GM18508 (cell line): ENCODE data around the gene ABHD13.
"Not testable (repeated sequence)": the region's sequence is repeated elsewhere in the genome, so short reads cannot be mapped to it uniquely, and the experiment has no call there.

Experiments used
- ATAC-seq: cut with Tn5 transposase; IDR thresholded peaks from one replicate; pipeline ENCODE4 v1.9.1; 2021; ENCODE audit warnings: moderate number of reproducible peaks; ENCODE audit not compliant: insufficient read depth, unreplicated experiment

ABHD13 gene

DNA sequence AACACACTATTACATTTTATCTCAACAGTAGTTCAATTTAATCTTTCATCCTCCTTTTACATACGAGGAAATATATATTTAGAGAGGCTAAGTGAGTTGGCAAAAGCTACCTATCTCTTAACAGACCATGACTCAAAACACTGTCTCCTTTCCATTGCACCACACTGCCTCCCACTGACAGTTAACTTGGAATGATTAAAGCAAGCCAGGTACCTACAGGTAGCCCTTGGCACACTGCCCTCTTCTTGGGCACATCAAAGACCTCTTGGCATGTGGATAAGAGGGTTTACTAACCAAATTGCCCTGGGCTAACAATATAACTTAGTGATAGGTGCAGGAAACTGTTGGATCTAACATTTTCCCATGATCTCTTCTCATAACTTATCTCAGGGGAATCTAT lies 1.8 kb downstream of the ABHD13 start:
- ATAC-seq: no peak

DNA sequence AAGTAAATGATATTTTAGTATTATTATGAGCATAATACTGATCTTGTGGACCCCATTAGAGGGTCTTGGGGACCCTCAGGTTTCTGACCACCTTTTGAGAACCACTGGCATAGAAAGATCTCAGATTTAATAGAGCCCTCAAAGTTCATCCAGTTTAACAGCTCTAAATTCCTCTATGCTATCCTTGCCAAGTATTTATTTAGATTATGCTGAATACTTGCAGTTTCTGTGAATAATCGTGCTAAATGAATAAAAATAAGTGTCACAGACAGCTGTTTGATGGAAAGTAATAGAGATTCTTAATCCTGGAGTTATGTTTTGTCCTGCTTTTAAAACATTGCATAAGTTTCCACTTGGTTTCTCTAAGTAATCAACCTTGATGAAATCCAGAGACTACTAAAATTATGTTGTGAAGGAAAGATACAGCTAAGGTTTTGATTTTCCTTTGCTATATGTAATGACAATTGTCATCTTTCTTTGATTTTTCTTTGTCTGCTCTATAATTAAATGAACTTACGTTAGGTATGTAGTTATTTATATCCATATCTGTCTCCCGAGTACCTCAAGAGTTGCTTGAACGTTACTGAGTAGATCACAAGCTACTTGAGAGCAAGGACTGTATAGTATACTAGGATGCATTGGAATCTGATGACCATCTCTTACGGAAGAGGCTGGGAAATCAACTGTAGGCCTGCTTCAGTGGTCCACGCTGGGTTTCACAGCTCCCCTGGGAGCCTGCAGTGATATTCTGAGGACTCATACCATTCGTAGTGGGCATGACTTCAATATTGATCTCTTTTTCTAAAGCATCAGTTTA lies 5.7 kb downstream of the ABHD13 start:
- no peak for ATAC-seq

DNA sequence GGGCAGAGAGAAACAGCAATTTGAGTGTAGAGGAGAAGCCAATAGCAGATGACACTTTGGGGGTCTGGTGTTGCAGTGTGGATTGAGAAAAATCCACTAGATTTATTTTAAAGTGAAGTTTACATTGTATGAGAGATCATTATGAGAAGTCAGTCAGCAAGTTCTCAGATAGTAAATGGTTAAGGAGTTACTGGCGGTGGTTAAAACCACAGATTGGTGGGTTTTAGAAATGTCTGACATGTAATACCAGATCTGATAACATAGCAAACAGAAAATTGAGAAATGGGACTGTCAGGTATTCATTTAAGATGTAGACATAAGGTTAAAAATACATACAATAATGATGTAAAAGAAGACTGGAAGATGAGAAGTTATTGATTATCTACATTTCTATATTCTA lies 7.2 kb downstream of the ABHD13 start:
- peak; percentile 69 for ATAC-seq

DNA sequence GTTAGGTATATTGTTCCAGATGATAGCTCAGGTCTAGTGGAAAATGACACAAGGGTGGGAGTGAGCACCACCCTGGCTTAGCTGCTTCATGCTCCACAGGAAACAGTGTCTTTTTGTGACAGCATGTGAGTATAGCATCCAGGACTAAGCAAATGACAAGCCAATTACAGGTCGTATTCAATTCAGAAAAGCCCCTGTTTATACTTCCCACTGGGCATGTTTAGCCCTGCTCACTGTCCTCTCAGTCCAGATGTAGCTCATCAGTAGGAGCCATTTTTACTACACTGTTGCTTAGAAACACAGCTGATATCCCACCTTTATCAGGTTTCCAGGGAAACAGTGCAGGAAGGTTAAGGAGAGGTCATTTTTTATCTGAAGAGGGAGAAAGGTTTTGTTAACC lies 8.0 kb downstream of the ABHD13 start:
- peak; percentile 25 for ATAC-seq

DNA sequence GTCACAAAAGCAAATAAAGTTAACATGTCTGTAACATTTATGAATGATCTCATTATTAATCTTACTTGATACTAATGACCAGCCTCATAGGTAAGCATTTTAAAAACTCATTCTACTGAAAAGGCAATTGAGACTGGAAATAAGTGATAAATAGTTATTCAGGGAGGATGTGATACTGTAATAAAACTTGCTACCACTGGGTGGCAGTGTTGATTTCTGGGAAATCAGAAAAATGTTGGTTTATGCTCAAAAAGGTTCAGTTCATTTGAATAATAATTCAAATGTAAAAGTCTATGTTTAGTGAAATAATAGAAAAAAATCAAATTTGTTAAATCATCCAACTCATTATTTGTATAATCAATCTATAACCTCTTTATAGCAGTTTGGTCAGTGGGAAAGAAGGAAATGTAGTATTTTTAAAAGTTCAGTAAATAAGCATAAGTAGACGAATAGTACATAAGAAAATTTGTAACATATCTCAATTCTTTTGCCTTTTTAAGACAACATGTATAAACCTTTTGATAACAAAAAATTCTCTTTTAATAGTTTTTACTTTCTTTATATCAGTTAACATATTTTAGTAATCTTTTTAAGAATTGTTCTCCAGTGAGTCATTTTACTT lies 9.6 kb downstream of the ABHD13 start:
- ATAC-seq: no peak

DNA sequence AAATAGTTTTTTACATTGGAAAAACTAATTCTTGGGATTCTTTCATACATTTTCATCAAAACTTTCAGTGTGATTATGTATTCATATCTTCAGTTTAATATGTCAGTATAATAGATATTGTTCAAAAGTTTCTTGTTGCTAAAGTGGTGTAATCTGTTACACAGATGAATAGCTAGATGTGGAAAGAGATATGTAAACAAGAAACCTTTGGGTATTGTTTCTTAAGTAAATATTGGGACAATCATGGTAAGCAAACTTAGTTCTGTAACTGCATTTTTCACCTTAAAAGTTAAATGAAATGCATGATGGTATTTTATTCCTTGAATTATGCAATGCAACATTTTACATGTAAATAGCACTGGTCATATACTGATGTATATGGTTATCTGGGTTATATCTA lies 12.2 kb downstream of the ABHD13 start:
- ATAC-seq: no peak

DNA sequence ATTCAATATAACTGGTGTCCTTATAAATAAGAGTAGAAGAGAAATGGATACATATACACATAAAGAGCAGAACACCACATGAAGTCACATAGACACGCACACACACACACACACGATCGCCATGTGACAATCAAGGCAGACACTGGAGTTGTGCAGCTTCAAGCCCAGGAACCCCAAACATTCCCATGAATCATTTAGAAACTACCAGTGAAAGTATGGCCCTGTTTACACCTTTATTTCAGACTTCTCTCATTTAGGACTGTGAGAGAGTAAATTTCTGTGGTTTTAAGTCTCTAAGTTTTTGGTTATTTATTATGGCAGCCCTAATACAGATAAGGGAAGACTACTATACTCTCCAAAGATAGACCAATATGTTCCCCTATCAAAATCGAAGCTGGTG lies 31.0 kb downstream of the ABHD13 start:
- peak; percentile 84 for ATAC-seq

DNA sequence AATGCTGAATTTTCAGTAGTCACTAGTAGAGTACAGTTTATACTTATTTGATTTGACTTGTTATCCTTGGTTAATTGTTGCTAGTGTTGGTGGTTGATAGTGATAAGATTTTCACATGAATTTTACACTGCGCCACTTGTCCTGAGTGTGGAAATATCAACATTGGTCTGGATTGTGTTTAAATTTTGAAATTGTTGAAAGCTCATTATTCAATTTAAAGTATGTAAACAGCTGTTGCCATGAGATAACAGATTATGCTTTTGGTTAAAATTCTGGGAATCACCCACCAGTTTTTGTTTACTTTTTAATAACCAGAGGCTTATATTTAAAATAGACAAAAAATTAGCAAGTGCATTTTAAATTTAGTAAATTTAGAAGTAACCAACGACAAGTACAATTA lies 39.1 kb downstream of the ABHD13 start:
- ATAC-seq: no peak

DNA sequence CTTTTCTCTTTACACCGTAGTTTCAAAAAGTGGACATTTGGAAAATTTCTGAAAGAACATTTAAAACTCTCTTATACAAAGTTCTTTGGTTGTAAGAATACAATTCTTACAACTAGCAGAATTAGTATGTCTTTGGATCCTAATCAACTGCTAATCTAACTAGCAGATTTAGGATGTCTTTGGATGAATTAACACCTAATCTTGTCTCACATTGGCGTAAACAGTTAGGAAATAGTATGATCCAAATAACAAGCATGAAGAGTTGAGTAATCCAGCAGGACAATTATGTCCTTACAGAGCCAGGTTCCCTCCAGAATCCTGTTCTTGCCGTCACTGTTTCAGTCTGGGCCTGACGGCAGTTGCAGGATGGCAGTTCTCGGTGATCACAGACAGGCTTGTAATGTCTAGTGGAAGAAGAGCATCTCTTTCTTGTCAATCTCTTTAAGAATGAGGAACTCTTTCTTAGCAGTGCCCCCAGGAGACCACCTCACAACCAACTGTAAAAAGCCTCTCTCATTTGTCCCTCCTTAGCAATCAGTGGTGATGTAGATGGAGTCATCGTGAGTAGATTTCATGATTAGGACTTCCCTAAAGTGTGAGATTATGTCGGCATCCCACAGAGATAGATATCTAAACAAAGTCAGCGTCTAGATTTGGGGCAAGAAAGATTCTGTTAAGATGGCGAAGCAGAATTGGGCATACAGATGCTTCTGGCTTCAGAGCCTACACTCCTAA lies 45.6 kb downstream of the ABHD13 start:
- no peak for ATAC-seq

DNA sequence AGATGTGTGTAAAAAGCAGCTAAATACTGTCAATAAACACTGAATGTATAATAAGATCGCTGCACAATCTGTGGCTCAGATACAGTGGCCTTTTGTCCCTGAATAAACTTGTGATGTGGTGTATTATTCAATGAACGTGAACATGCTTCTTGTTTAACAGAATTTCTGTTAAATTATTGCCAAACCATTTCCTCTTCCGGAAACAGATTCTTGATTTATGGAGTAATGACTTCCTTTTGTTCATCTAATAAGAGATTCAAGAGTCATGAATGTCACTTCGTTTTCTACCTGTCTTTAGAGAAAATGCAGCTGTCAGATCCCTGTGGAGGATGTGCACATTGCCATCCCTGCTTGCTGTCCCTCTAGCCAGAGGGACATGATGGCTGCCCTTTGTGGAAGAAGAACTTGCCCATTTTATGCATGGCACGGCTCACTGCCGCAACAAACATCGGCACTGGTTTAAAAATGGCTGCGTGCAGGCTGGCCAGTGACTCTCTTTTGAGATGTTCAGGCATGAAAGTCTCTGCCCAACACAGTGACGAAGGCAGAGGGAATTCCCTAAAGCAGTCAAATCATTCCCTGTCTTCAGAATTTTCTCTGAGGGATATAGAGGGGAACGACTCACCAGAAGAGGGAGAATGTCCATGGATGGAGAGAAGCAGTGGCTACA lies 48.3 kb downstream of the ABHD13 start:
- no peak for ATAC-seq

DNA sequence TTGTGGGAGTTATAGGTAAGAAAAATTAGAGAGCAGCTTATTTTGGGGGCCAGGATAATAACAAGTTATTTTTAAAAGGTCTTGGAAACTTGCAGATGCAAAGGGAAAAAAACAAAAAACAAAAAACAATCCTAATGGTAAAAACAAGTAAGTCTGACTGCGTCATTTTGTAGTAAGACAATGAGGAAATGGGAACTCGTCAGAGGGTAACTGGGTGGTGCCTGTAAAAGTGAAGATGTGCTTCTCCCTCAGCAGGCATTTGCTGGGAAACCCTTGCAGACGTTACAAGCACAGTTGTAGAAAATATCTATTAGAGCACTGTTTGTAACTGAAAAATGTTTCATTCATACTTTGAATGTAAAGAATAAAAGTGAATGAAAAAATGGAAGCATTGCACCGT lies 49.2 kb downstream of the ABHD13 start:
- no peak for ATAC-seq

DNA sequence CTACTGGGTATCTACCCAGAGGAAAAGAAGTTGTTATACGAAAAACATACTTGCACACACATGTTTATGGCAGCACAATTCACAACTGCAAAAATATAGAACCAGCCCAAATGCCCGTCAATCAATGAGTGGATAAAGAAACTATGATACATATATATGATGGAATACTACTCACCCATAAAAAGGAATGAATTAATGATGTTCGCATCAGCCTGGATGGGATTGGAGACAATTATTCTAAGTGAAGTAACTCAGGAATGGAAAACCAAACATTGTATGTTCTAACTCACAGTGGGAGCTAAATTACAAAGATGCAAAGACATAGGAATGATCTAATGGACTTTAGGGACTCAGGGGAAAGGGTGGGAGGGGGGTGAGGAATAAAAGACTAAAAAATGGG lies 49.7 kb downstream of the ABHD13 start:
- not testable (repeated sequence) for ATAC-seq

DNA sequence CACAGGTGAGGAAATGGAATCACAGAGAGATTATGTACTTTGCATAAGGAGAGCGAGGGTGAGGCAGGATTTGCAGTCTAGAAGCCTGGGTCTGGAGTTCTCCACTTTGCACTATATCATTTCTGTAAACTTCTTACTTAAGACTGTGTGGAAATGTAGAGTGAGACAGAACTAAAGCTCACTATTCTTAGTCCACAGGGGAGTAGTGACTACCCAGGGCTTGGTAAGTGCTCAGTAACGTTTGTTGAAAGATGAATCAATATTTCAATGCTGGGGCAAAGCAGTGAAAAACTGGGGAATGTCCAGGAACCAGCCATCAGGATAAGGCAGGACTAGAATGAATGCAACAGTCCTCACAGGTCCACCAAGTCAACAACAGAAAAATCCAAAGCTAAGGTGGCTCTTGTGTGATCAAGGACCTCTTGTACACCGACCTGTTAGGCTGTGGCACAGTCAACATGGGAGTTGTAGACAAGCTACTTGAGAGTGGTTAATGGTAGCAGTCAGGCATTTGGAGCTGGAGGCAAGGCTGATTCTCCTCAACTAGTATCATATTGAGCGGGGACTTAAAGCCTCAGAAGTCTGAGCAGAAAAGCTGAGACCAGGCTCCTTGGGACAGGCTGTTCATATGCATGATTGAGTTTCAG lies 50.4 kb downstream of the ABHD13 start:
- ATAC-seq: no peak

DNA sequence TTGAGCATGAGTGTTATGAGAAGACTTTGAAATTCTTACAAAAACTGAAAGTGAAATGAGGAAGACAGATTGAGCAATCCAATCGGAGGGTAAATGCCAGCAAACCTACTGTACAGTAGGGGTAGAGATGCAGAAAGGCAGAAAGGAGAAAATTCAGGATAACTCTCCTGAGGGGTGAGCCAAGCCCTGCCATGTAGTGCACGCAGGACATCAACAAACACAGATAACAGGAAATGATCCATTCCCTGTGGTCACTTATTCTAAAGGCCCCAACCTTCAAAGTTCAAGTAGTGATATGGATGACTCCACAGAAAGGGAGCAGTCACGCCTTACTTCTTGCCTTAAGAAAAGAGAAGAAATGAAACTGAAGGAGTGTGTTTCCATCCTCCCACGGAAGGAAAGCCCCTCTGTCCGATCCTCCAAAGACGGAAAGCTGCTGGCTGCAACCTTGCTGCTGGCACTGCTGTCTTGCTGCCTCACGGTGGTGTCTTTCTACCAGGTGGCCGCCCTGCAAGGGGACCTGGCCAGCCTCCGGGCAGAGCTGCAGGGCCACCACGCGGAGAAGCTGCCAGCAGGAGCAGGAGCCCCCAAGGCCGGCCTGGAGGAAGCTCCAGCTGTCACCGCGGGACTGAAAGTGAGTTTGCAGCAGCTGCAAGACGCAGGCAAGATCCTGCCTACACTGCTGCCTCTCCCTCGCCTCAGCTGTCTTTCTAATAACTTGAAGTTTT lies 51.6 kb downstream of the ABHD13 start, which contains the start of gene TNFSF13B:
TSS of gene TNFSF13B (plus strand) at position 118 of the 728 bp plus-strand sequence. CDS start at position 296, 178 bp downstream.
- ATAC-seq: peak; percentile 62

DNA sequence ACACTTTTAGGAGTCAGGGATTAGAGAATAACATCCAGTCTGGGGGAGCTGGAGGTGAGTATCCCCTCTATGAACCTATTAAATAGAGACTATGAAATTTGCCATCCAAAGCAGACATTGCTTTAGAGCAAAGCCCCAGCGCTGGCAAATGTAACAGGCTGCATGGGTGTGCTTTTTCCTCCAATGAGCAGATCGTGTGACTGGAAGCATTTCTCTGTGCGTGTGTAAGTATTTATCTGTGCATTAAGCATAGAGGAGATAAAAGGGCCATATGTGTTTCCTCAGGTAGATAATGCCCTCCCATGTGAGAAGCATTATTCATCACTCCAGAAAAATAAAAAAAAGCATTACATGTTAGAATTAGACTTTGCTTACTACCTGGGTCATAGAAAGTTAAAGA lies 52.2 kb downstream of the ABHD13 start:
- ATAC-seq: peak; percentile 1

DNA sequence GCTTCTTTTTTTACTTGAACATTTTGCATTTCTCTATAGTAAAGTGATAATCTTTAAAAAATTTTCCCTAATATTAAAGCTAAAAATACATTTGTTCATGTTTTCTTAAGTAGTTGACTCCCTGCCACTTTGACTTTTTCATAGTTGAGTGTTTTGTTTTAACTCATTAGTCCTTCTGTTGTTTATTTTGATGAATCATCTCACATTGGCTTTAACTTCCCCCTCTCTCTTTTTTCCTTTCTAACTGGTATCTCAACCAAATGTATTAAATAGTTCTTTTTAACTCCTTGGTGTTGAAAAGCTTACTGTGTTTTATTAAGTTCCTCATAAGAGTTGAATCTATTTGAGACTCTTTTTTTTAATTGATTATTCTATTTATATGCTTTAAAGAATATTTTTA lies 54.1 kb downstream of the ABHD13 start:
- no peak for ATAC-seq

DNA sequence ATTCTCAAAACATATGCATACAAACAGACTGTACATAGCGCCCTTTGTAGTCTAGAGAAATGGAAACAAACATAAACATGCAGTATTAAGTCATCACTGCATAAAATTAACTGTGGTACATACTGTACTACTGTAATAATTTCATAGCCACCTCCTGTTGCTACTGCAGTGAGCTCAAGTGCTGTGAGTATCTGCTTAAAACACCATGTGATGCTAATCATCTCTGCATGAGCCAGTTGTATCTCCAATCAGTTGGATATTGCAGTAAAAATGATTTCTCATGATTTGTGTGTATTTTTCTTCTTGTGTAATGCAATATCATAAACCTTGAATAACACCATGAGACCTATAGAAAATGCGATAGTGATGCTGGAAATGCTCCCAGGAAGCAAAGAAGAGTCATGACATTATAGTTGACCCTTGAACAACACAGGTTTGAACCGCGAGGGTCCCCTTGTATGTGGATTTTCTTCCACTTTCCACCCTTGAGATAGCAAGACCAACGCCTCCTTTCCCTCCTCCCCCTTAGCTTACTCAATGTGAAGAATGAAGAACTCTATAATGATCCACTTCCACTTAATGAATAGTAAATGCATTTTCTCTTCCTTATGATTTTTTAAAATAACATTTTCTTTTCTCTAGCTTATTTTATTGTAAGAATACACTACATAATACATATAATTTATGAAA lies 55.4 kb downstream of the ABHD13 start:
- no peak for ATAC-seq

DNA sequence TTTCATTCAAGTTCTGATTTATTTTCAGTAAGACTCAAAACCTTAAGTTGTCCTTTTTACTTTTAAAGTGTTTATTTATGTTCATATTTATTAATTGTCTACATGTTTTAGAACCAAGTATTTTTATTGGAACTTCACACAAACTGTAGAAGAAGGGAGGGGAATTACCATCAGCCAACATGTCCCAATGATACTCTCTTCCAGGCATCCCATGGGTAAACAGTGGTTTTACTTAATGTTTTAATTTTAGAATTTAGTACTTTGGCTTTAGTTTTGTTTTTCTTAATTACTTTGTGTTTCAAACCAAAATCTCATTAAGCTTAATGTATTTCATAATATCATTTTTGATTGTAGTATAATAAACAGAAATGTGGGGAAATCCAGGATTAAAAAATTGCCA lies 56.5 kb downstream of the ABHD13 start:
- ATAC-seq: no peak

DNA sequence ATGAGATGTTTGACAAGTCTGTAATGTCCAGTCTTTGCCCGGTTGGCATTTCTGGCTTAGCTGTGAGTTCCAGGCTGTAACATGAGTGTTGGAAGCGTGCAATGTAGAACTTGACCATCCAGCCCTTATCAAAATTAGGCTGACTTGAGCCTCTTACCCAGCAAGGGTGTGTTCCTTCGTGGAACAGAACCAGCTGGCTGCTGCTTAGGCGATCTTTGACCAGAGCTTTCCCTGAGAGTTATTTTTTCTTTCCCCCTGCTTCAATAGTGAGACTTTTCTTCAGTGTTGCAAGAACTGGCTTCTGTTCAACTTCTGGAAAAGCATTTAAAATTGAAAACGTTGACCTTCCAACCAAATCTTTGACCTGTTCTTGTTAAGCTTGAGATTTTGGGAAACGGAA lies 57.9 kb downstream of the ABHD13 start:
- no peak for ATAC-seq
